Upper lobe of right lung (tissue), 1 donor: ENCODE results near the gene CBFB. TPM values are rescaled to one million over a fixed set of nuclear protein-coding genes. Genes with fewer than 3 reads are reported as not detected.
A peak's percentile ranks its signal among the peaks of the same experiment; 100 is the strongest.

ENCODE experiments used
- ATAC-seq: fragments of 200-7000 bp; cut with Tn5 transposase; one replicate; pipeline ENCODE4 v1.9.1; 2020; ENCODE audit warnings: mild to moderate bottlenecking, moderate library complexity
- DNase-seq: peaks from one replicate; pipeline ENCODE4 v3.0.0-alpha.2; 2020
- H3K27ac ChIP-seq: fragments of 200-600 bp; one replicate; pipeline ENCODE4 v1.8.0; 2022
- H3K27me3 ChIP-seq: fragments of 200-600 bp; one replicate; pipeline ENCODE4 v1.8.0; 2022; ENCODE audit warnings: mild to moderate bottlenecking
- H3K36me3 ChIP-seq: fragments of 200-600 bp; one replicate; pipeline ENCODE4 v1.8.0; 2022
- H3K4me1 ChIP-seq: fragments of 200-600 bp; one replicate; pipeline ENCODE4 v1.8.0; 2022
- H3K4me3 ChIP-seq: fragments of 200-600 bp; one replicate; pipeline ENCODE4 v1.8.0; 2022; ENCODE audit warnings: mild to moderate bottlenecking
- H3K9me3 ChIP-seq: fragments of 200-600 bp; one replicate; pipeline ENCODE4 v1.8.0; 2022
- intact Hi-C: fragments of 100-400 bp; cut with DNase I; formaldehyde crosslinking; loops from one replicate; pipeline ENCODE4 v1.11.0; 2022
- total RNA-seq: library from RNA; stranded (reverse); fragmentation: NEBNext Ultra II Directional; extraction: Animal tissue kit (Norgen Biotek cat#: 25700); gene quantifications from one replicate; pipeline ENCODE4 v1.2.1, GENCODE V29; 2021
- TF ChIP-seq, protein P1 (sequence below): fragments of 200-600 bp; IDR thresholded peaks from one replicate; pipeline ENCODE4 v1.8.0; 2022; ENCODE audit warnings: antibody characterized with exemption
- donor health status: DM: no; HTN: yes; CAD: no; lungs with severe emphysema.

The CBFB gene
- total RNA-seq, 1 donor from 2014 or later: 63.0 TPM

DNA sequence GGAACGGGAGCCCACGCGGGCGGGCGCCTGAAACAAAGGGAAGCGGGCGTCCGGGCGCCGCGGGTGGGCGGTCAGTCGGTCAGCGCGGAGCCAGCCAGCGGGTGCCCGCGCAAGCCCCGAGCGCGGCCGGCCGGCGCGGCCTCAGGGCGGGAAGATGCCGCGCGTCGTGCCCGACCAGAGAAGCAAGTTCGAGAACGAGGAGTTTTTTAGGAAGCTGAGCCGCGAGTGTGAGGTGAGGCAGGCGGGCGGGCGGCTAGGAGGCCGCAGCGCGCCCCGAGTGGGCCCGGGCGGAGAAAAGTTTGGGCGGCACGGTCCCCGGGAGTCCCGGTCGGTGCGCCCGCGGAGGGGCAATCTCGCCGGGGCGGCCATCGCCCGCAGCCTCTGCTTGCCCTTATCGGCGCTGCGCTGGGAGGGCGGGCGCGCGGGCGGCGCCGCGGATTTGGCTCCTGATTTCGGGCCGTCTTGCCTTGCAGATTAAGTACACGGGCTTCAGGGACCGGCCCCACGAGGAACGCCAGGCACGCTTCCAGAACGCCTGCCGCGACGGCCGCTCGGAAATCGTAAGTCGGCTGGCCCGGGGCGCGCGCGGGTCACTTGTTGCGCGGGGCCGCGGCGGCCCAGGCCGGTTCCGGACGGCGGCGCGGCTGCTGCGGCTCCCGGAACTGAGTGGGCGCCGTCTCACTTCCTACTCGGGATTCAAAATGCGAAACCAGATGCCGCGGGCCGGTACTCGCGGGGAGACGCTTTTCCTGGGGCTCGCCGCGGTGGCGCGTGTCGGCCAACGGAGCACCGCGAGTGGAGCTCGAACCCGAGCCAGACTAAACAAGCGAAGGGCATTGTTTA, 526 bp downstream of the CBFB start:
- Histone ChIP-seq H3K27me3 (no peaks in the 10 kb centered on the region), H3K27ac (peak overlapping the region; percentile 96), H3K4me1 (peaks cover 17% of the 10 kb centered on the region), H3K36me3 (no peaks in the 10 kb centered on the region), H3K9me3 (no peaks in the 10 kb centered on the region), H3K4me3 (peak overlapping the region; percentile 91)
- intact Hi-C loops: no loop called here
- ATAC-seq (peak; percentile 75), DNase-seq (peak; percentile 86)
- TF ChIP-seq, protein P1, sequence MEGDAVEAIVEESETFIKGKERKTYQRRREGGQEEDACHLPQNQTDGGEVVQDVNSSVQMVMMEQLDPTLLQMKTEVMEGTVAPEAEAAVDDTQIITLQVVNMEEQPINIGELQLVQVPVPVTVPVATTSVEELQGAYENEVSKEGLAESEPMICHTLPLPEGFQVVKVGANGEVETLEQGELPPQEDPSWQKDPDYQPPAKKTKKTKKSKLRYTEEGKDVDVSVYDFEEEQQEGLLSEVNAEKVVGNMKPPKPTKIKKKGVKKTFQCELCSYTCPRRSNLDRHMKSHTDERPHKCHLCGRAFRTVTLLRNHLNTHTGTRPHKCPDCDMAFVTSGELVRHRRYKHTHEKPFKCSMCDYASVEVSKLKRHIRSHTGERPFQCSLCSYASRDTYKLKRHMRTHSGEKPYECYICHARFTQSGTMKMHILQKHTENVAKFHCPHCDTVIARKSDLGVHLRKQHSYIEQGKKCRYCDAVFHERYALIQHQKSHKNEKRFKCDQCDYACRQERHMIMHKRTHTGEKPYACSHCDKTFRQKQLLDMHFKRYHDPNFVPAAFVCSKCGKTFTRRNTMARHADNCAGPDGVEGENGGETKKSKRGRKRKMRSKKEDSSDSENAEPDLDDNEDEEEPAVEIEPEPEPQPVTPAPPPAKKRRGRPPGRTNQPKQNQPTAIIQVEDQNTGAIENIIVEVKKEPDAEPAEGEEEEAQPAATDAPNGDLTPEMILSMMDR: no peak

DNA sequence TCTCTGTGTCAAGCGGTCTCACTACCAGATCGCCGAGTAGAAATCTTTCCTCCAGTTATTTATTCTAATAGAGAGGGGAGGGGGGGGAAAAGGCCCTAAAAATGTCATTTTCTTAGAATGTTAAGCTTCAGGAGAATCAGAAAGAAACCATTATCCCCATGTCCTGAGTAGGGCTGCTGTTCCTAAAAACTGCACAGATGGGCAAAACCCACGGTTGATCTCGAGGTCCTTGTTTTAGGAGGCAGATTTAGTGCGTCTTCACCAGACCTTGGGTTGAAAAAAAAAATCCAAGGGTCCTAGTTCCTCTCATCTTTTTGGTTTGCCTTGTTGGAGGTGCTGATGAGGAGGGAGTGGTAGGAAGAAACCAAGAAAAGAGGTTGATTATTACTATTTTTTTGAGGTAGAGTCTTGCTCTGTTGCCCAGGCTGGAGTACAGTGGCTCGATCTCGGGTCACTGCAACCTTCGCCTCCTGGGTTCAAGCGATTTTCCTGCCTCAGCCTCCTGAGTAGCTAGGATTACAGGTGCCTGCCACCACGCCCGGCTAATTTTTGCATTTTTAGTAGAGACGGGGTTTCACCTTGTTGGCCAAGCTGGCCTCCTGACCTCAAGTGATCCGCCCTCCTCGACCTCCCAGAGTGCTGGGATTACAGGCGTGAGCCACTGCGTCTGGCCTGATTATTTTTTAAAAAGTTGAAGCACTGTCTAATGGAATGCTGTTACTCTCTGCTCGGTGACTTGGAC, 1.4 kb downstream of the CBFB start:
- intact Hi-C loops: no loop called here
- H3K4me1 ChIP-seq: peaks cover 24% of the 10 kb centered on the region

DNA sequence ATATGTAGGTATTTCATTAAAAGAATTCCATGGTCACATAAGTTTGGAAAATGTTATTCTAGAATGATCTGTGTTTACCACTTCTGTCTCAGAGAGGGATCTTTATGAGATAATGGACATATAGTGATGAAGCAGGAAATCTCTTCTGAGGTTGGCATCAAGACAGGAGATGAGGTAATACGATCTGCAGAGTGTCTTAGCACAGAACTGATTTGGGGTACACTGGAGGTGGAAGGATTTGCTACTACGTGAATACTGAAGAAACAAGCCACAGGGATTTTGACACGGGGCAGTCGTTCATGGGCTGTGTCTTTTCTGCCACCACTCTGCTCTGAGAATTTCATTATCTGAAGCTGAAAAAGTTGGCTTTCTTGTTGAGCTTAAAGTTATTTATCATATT, 5.5 kb downstream of the CBFB start:
- TF ChIP-seq, protein P1: no peak
- no peak for ATAC-seq
- Histone ChIP-seq H3K36me3 (peaks cover 16% of the 10 kb centered on the region), H3K4me3 (no peak overlapping the region), H3K4me1 (peaks cover 24% of the 10 kb centered on the region), H3K27me3 (no peaks in the 10 kb centered on the region), H3K9me3 (no peaks in the 10 kb centered on the region), H3K27ac (no peak overlapping the region)
- intact Hi-C loops: no loop called here
- DNase-seq: no peak

More for the DNA sequence above, 1.4 kb downstream of the CBFB start:
- H3K27ac ChIP-seq: peak overlapping the region; percentile 96
- H3K27me3 ChIP-seq: no peaks in the 10 kb centered on the region
- ATAC-seq: no peak
- H3K36me3 ChIP-seq: no peaks in the 10 kb centered on the region
- peak; percentile 12 for DNase-seq
- H3K4me3 ChIP-seq: peak overlapping the region; percentile 91
- TF ChIP-seq, protein P1: no peak
- H3K9me3 ChIP-seq: no peaks in the 10 kb centered on the region

DNA sequence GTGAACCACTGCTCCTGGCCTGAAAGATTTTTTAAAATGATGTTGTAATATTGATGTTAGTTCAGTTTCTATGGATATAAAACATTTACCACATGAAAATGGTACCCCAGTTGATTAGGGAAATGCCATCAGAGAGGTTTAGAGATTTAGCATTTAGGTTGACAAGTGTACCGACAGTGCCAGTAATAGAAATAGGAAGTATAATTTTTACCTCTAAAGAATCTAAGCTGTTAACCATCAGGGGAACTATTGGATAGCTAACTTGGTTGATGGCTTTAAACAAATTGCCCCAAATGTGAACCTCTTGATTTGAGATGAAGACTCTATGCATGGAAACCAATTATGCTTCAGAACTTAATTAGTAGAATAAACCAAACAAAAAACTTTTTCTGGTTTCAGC, 6.4 kb downstream of the CBFB start:
- H3K27ac ChIP-seq: no peak overlapping the region
- no peak overlapping the region for H3K4me3 ChIP-seq
- H3K27me3 ChIP-seq: no peaks in the 10 kb centered on the region
- intact Hi-C loops: no loop called here
- TF ChIP-seq, protein P1: no peak
- peaks cover 23% of the 10 kb centered on the region for H3K4me1 ChIP-seq
- H3K9me3 ChIP-seq: no peaks in the 10 kb centered on the region
- H3K36me3 ChIP-seq: peaks cover 21% of the 10 kb centered on the region
- DNase-seq (no peak), ATAC-seq (no peak)

DNA sequence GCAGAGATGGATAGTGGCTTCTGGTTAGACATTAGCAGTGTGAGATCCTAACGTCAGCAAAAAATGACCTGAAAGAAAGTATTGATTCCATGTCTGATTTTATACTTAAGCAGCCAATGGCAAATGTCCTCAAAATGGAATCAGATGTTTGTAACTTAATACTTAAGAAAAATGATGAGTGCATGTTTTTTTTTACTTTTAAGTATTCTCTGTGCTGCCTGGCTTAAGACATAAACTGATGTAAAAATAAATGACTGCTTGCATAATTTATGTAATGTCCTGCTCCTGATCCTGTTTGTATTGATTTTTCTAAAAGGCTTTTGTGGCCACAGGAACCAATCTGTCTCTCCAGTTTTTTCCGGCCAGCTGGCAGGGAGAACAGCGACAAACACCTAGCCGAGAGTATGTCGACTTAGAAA, 7.4 kb downstream of the CBFB start:
- ATAC-seq (no peak), DNase-seq (no peak)
- peaks cover 21% of the 10 kb centered on the region for H3K36me3 ChIP-seq
- intact Hi-C loops: no loop called here
- no peaks in the 10 kb centered on the region for H3K27me3 ChIP-seq
- H3K9me3 ChIP-seq: no peaks in the 10 kb centered on the region
- TF ChIP-seq, protein P1: no peak
- H3K4me1 ChIP-seq: peaks cover 13% of the 10 kb centered on the region
- no peak overlapping the region for H3K4me3 ChIP-seq
- no peak overlapping the region for H3K27ac ChIP-seq
